Activated B cell treated with CpG ODN at 0.5 μM for 24 hours (primary cell): ENCODE results near the gene UTP20. TPM values are rescaled to one million over a fixed set of nuclear protein-coding genes. Genes with fewer than 3 reads are reported as not detected.

Experiments
- ATAC-seq: fragments of 200-7000 bp; cut with Tn5 transposase; one replicate; pipeline ENCODE4 v1.10.0; 2021; ENCODE audit warnings: low read depth, mild to moderate bottlenecking, moderate library complexity
- CTCF ChIA-PET: fragments of 350-600 bp; sonication (Branson Sonifier 250); formaldehyde crosslinking; loops from one replicate; lab custom pipeline; 2021; ENCODE audit warnings: antibody characterized with exemption; lab: Charles Lee
- POLR2A ChIA-PET: fragments of 350-600 bp; sonication (Branson Sonifier 250); formaldehyde crosslinking; loops from one replicate; lab custom pipeline; 2021; ENCODE audit warnings: antibody characterized with exemption; lab: Charles Lee
- DNase-seq: peaks from one replicate; pipeline ENCODE4 v3.0.0; 2022
- H3K27ac Mint-ChIP-seq: one replicate; pipeline ENCODE4 v1.8.0; 2020; ENCODE audit warnings: mixed read lengths
- H3K27me3 Mint-ChIP-seq: one replicate; pipeline ENCODE4 v1.8.0; 2021; ENCODE audit warnings: mixed read lengths
- H3K36me3 Mint-ChIP-seq: one replicate; pipeline ENCODE4 v1.8.0; 2021; ENCODE audit warnings: low read depth, mixed read lengths
- H3K4me1 Mint-ChIP-seq: one replicate; pipeline ENCODE4 v1.8.0; 2021; ENCODE audit warnings: mixed read lengths
- H3K4me3 Mint-ChIP-seq: one replicate; pipeline ENCODE4 v1.8.0; 2020; ENCODE audit warnings: mild to moderate bottlenecking, mixed read lengths
- H3K9me3 Mint-ChIP-seq: one replicate; pipeline ENCODE4 v1.8.0; 2020; ENCODE audit warnings: mixed read lengths
- intact Hi-C: fragments of 100-400 bp; cut with micrococcal nuclease; formaldehyde crosslinking; loops from one replicate; pipeline ENCODE4 v1.15.1; 2024
- total RNA-seq: library from RNA; stranded (reverse); gene quantifications from 2 replicates; pipeline ENCODE4 v1.2.3, GENCODE V29; 2022
- TF ChIP-seq, protein P1 (sequence below): fragments of 200-600 bp; IDR thresholded peaks from one replicate; pipeline ENCODE4 v1.8.0; 2022; ENCODE audit warnings: antibody characterized with exemption, mild to moderate bottlenecking

The UTP20 gene
- total RNA-seq, 1 donor from 2014 or later: 32.9 TPM

DNA sequence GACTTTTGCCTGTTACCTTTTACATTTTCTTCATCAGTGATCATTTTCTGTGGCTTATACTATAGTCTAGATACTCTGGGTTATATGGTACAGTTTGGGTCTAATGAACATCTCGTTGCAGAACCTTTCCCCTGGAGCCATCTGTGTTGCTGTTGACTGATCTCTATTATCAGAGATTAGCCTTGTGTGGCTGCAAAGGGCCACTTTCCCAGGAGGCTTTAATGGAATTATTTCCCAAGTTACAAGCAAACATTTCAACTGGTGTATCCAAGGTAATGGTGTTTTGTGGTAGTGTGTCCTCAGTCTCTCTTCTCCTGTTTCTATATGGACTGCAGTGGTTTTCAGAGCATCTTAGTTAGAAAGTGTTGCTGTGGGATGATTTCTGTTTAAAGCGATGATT, 25.9 kb downstream of the UTP20 start:
- TF ChIP-seq, protein P1, sequence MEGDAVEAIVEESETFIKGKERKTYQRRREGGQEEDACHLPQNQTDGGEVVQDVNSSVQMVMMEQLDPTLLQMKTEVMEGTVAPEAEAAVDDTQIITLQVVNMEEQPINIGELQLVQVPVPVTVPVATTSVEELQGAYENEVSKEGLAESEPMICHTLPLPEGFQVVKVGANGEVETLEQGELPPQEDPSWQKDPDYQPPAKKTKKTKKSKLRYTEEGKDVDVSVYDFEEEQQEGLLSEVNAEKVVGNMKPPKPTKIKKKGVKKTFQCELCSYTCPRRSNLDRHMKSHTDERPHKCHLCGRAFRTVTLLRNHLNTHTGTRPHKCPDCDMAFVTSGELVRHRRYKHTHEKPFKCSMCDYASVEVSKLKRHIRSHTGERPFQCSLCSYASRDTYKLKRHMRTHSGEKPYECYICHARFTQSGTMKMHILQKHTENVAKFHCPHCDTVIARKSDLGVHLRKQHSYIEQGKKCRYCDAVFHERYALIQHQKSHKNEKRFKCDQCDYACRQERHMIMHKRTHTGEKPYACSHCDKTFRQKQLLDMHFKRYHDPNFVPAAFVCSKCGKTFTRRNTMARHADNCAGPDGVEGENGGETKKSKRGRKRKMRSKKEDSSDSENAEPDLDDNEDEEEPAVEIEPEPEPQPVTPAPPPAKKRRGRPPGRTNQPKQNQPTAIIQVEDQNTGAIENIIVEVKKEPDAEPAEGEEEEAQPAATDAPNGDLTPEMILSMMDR: no peak
- Mint-ChIP-seq H3K27ac (no peak overlapping the region), H3K36me3 (peaks cover 78% of the 10 kb centered on the region), H3K27me3 (no peaks in the 10 kb centered on the region), H3K4me1 (no peaks in the 10 kb centered on the region), H3K9me3 (no peaks in the 10 kb centered on the region), H3K4me3 (no peak overlapping the region)
- intact Hi-C loops: no loop called here
- ATAC-seq (no peak), DNase-seq (no peak)
- ChIA-PET CTCF (no interaction called here), POLR2A (no interaction called here)

DNA sequence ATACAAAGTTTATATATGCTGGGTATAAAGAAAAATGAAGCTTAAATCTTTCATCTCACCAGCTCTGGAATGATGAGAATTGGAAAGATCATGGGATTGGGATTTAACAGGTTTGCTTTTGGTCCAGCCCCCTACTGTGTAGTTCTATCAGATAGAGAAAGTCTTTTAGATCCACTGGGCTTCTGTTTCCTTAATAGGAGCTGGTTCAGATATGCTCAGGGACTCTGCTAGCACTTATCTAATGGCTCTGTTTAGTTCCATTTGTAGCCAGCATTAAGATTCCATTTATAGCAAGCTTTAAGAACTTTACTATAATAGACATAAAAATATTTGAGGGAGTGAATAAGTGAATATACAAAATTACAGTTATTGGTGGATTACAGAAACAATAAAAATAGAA, 42.6 kb downstream of the UTP20 start:
- no peaks in the 10 kb centered on the region for H3K9me3 Mint-ChIP-seq
- POLR2A ChIA-PET: interaction anchor here (0.6 kb wide), 1 partner anchor 35 kb away, joined by 3 read pairs; no protein-coding TSS in a partner anchor
- intact Hi-C loops: loop anchor here (2.0 kb wide), 1 partner anchor 1088 kb away; no protein-coding TSS in a partner anchor
- DNase-seq (no peak), ATAC-seq (no peak)
- TF ChIP-seq, protein P1: no peak
- H3K36me3 Mint-ChIP-seq: peaks cover 66% of the 10 kb centered on the region
- no peak overlapping the region for H3K4me3 Mint-ChIP-seq
- no peaks in the 10 kb centered on the region for H3K4me1 Mint-ChIP-seq
- no peaks in the 10 kb centered on the region for H3K27me3 Mint-ChIP-seq
- CTCF ChIA-PET: interaction anchor here (1.1 kb wide), 1 partner anchor 9 kb away, joined by 3 read pairs; no protein-coding TSS in a partner anchor
- no peak overlapping the region for H3K27ac Mint-ChIP-seq

DNA sequence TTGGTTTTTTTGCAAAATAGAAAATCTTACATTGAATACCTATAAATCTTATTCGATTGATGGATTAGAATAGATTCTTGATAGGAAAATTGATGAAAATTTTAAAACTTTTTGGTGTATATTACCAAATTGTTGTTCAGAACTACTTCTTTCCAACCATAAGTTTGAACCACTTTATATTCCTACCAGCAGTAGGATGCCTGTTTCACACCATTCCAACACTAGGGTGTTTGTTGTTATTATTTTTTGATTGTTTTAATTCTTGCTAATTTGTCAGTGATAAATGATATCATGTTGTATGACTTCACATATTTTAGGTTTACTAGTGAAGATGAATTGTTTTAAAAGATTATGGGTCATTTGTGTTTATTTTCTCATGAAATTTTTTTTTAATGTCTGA, 43.4 kb downstream of the UTP20 start:
- ATAC-seq (no peak), DNase-seq (no peak)
- TF ChIP-seq, protein P1: no peak
- ChIA-PET POLR2A (no interaction called here), CTCF (interaction anchor here (2.0 kb wide), 1 partner anchor 43 kb away, joined by 5 read pairs; the partner anchor contains the start of gene UTP20)
- Mint-ChIP-seq H3K4me3 (no peak overlapping the region), H3K27ac (no peak overlapping the region), H3K36me3 (peaks cover 66% of the 10 kb centered on the region), H3K9me3 (no peaks in the 10 kb centered on the region), H3K4me1 (no peaks in the 10 kb centered on the region), H3K27me3 (no peaks in the 10 kb centered on the region)
- intact Hi-C loops: loop anchor here (2.0 kb wide), 1 partner anchor 1088 kb away; no protein-coding TSS in a partner anchor

DNA sequence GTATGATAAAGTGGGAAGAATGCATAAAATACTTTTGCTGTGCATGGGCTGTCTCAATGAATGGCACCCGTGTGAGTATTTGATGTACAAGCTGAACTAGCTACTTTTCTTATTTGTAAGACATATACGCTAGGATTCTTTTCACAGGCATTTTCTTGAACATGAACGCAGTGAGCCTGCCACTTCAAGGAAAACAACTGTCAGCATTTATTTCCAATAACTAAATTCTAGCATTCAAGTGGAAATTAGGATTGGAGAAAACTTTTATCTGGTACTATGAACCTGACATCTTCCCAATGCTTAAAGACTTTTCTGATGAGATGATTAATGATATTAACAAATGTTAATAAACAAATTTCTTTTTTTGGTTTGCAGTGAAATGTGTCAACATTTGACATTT, 45.7 kb downstream of the UTP20 start:
- H3K4me1 Mint-ChIP-seq: no peaks in the 10 kb centered on the region
- H3K4me3 Mint-ChIP-seq: no peak overlapping the region
- H3K27me3 Mint-ChIP-seq: no peaks in the 10 kb centered on the region
- TF ChIP-seq, protein P1: no peak
- no peaks in the 10 kb centered on the region for H3K9me3 Mint-ChIP-seq
- peaks cover 68% of the 10 kb centered on the region for H3K36me3 Mint-ChIP-seq
- no peak for ATAC-seq
- intact Hi-C loops: no loop called here
- CTCF ChIA-PET: no interaction called here
- POLR2A ChIA-PET: no interaction called here
- no peak overlapping the region for H3K27ac Mint-ChIP-seq
- DNase-seq: no peak

DNA sequence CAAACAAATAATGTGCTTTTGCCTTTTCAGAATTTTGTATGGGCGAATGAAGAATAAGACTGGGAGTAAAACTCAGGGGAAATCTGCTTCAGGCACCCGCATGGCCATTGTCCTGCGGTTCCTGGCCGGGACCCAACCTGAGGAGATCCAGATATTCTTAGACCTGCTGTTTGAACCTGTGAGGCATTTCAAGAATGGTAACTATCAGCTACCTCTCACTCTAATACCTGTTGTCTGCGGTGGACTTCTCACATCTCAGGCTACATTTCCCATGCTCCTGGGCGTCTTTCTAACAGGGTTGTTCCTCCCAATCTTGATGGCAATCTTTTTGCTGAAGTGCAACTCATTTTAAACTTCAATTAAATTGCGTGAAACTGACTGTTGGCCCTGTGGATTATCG, 47.1 kb downstream of the UTP20 start:
- H3K27me3 Mint-ChIP-seq: no peaks in the 10 kb centered on the region
- TF ChIP-seq, protein P1: no peak
- no peaks in the 10 kb centered on the region for H3K9me3 Mint-ChIP-seq
- H3K36me3 Mint-ChIP-seq: peaks cover 69% of the 10 kb centered on the region
- intact Hi-C loops: no loop called here
- H3K4me3 Mint-ChIP-seq: no peak overlapping the region
- no peak for DNase-seq
- POLR2A ChIA-PET: no interaction called here
- ATAC-seq: no peak
- H3K4me1 Mint-ChIP-seq: no peaks in the 10 kb centered on the region
- CTCF ChIA-PET: no interaction called here
- H3K27ac Mint-ChIP-seq: no peak overlapping the region
